ENCODE data around the gene DIP2B.
A peak's percentile ranks its signal among the peaks of the same experiment; 100 is the strongest.

The DIP2B gene

GRCh38 chr12:50504798-50505674, at the start of gene DIP2B:
TSS of gene DIP2B (plus strand) at chr12:50504985. CDS start at chr12:50505141, 156 bp downstream.
- DNase-seq: peak; percentile 96

- DNase-seq: no peak
Observed at GRCh38 chr12:50458606-50459005, 46.2 kb upstream of the DIP2B start.

- no peak for DNase-seq
Observed at GRCh38 chr12:50467439-50467838, 37.3 kb upstream of the DIP2B start.

GRCh38 chr12:50477241-50477832, 27.4 kb upstream of the DIP2B start:
- DNase-seq: no peak

GRCh38 chr12:50482571-50482970, 22.2 kb upstream of the DIP2B start:
- DNase-seq: no peak

GRCh38 chr12:50483488-50483887, 21.3 kb upstream of the DIP2B start:
- peak; percentile 19 for DNase-seq

GRCh38 chr12:50488801-50489200, 16.0 kb upstream of the DIP2B start:
- DNase-seq: peak; percentile 18

- peak; percentile 17 for DNase-seq
Observed at GRCh38 chr12:50498119-50498518, 6.7 kb upstream of the DIP2B start.

- peak; percentile 53 for DNase-seq
Observed at GRCh38 chr12:50505675-50506530, 1.1 kb downstream of the DIP2B start.

- no peak for DNase-seq
Observed at GRCh38 chr12:50506753-50507473, 2.1 kb downstream of the DIP2B start.

- DNase-seq: no peak
Observed at GRCh38 chr12:50507474-50507838, 2.7 kb downstream of the DIP2B start.

- no peak for DNase-seq
Observed at GRCh38 chr12:50507930-50508329, 3.1 kb downstream of the DIP2B start.

GRCh38 chr12:50508414-50508813, 3.6 kb downstream of the DIP2B start:
- no peak for DNase-seq

- no peak for DNase-seq
Observed at GRCh38 chr12:50508970-50509663, 4.3 kb downstream of the DIP2B start.

GRCh38 chr12:50514526-50515276, 9.9 kb downstream of the DIP2B start:
- DNase-seq: no peak

GRCh38 chr12:50515587-50515986, 10.8 kb downstream of the DIP2B start:
- no peak for DNase-seq

- peak; percentile 68 for DNase-seq
Observed at GRCh38 chr12:50517421-50518048, 12.8 kb downstream of the DIP2B start.

GRCh38 chr12:50518090-50518489, 13.3 kb downstream of the DIP2B start:
- no peak for DNase-seq

- DNase-seq: no peak
Observed at GRCh38 chr12:50519353-50519752, 14.6 kb downstream of the DIP2B start.

GRCh38 chr12:50520416-50521207, 15.8 kb downstream of the DIP2B start:
- DNase-seq: no peak

Measured in DMS53 (cell line).